Spleen (tissue), 7 donors: ENCODE results near the gene NXNL2.

Source experiments
- CTCF ChIP-seq, 11 experiments: fragments of 200-600 bp in 7 of 11; fragments of 450-650 bp in 4 of 11; sonication (generic) in 4 of 11; IDR thresholded peaks in 8 of 11; conservative IDR thresholded peaks in 3 of 11; 1 replicate in 7 of 11; 2 replicates in 4 of 11; pipeline versions ENCODE4 v1.4.0 to v1.8.0; 2016 to 2021; ENCODE audit warnings: antibody characterized with exemption in 11 of 11, inconsistent platforms in 4 of 11, mild to moderate bottlenecking in 1 of 11
- POLR2A ChIP-seq, 3 donors: fragments of 450-650 bp; IDR thresholded peaks; one replicate each; pipeline ENCODE4 v1.5.1; 2017; ENCODE audit warnings: antibody characterized with exemption in 3 of 3, mild to moderate bottlenecking in 1 of 3
- donor health status: DM: no; HTN: no; CAD: no; lungs with moderate emphysema.
- donor health status: DM: no; HTN: no; CAD: no.
- donor health status: DM: no; HTN: no; CAD: no.

GRCh38 chr9:88540251-88540763, 5.3 kb downstream of the NXNL2 start:
- no peak for TF ChIP-seq POLR2A (IDR thresholded peaks at IDR 0.05)
- TF ChIP-seq CTCF (IDR thresholded peaks at IDR 0.05 in 8 of 11, conservative IDR thresholded peaks at IDR 0.05 in 3 of 11), result no peak
